ENCODE measurements around the gene CATSPERZ. TPM values are rescaled to one million over a fixed set of nuclear protein-coding genes. Genes with fewer than 3 reads are reported as not detected.
A peak's percentile ranks its signal among the peaks of the same experiment; 100 is the strongest.

CATSPERZ gene
- total and polyA plus RNA-seq, 2 of the 13 experiments (the other 11 are each of a cell fraction or from before 2014, with no cell fraction given), result 0.22 to 0.48 TPM

GRCh38 chr11:64317325-64317960 is 17.3 kb downstream of the CATSPERZ start, which contains the start of gene TRMT112 (continued):
- TF ChIP-seq ZNF280D (CRISPR knock-in tag; IDR thresholded peaks at IDR 0.05), result no peak
- 0 out of 2 replicates have a peak, but pooled peaks have one; percentile 36 for TF ChIP-seq EEA1 (CRISPR knock-in tag; IDR thresholded peaks at IDR 0.05; ENCODE audit: borderline replicate concordance)
- no peak for TF ChIP-seq ZNF879 (CRISPR knock-in tag; IDR thresholded peaks at IDR 0.05)
- no peak for TF ChIP-seq ZNF746 (CRISPR knock-in tag; IDR thresholded peaks at IDR 0.05)
- TF ChIP-seq ZXDC (CRISPR knock-in tag; IDR thresholded peaks at IDR 0.05), result no peak
- no peak for TF ChIP-seq ZNF414 (CRISPR knock-in tag; IDR thresholded peaks at IDR 0.05)
- no peak for TF ChIP-seq CREB3 (CRISPR knock-in tag; IDR thresholded peaks at IDR 0.05)
- no peak; the same call in 1 of the 2 replicates for TF ChIP-seq ZFY (CRISPR knock-in tag; IDR thresholded peaks at IDR 0.05)
- no peak for TF ChIP-seq GTF2F1 (IDR thresholded peaks at IDR 0.05; ENCODE audit: low read length)
- no peak for TF ChIP-seq KDM4B (CRISPR knock-in tag; IDR thresholded peaks at IDR 0.05)
- TF ChIP-seq SRSF4 (IDR thresholded peaks at IDR 0.05; ENCODE audit: low read depth, low read length, poor library complexity, severe bottlenecking), result no peak
- TF ChIP-seq ZBTB34 (CRISPR knock-in tag; IDR thresholded peaks at IDR 0.05), result no peak
- no peak for TF ChIP-seq ZNF383 (CRISPR knock-in tag; IDR thresholded peaks at IDR 0.05; ENCODE audit: borderline replicate concordance)
- no peak for TF ChIP-seq RBM22 (optimal IDR thresholded peaks at IDR 0.05; ENCODE audit: low read length)
- no peak for TF ChIP-seq HDAC6 (IDR thresholded peaks at IDR 0.05; ENCODE audit: low read depth, low read length)
- TF ChIP-seq ARID5B (CRISPR knock-in tag; IDR thresholded peaks at IDR 0.05), result peak; percentile 41

Data from HepG2 (cell line).